Stimulated activated CD8-positive, alpha-beta memory T cell treated with anti-CD3 and anti-CD28 coated beads, Interleukin-12 subunit alpha, Interleukin-12 subunit beta, amount 100 ng/mL, for 1 hour (primary cell): Measurements from ENCODE around the gene CAMSAP1.

Experiments
- DNase-seq: peaks from one replicate; pipeline ENCODE4 v3.0.0-alpha.2; 2020; ENCODE audit warnings: low read depth

The CAMSAP1 gene

GRCh38 chr9:135883410-135884089, 23.8 kb downstream of the CAMSAP1 start:
- no peak for DNase-seq

GRCh38 chr9:135882011-135882410, 25.3 kb downstream of the CAMSAP1 start:
- no peak for DNase-seq

DNA sequence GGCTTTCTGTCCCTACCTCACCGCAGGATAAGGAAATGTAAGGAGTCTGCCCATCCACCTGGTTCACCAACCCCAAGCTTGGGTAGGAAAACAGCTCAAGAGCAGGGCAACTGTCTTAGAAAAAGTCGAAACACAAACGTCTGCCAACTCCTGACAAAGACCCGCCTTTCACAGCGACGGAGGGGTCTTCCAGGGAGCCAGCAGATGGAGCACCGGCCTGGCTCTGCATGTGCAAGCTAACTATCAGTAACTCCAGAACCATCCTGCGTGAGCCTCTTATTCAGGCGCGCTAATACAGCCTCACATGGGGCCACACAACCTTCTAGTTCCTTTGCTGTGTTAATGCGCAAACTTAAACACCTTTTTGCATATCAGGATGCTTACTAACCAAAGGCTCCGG, 26.9 kb downstream of the CAMSAP1 start:
- DNase-seq, result no peak

GRCh38 chr9:135879619-135880018, 27.7 kb downstream of the CAMSAP1 start:
- DNase-seq, result no peak

DNA sequence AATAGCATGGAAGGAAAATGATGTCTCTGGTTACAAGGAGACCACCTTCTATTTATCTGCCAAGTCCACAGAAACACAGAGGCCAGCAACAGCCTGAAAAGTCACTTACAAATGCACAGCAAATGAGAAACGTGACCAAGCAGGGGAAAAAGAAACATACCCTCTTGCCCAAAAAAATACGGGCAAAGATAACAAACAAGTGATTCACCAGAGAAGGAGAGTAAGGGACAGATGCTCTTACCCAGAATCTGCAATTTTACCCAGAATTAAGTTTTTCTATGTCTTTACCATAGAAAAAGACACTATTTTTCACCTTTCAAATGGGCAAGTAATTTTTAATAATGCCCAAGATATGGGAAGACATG, 28.1 kb downstream of the CAMSAP1 start:
- no peak for DNase-seq

GRCh38 chr9:135878528-135879236, 28.7 kb downstream of the CAMSAP1 start:
- DNase-seq, result no peak

GRCh38 chr9:135877791-135878527, 29.4 kb downstream of the CAMSAP1 start:
- DNase-seq, result no peak

DNA sequence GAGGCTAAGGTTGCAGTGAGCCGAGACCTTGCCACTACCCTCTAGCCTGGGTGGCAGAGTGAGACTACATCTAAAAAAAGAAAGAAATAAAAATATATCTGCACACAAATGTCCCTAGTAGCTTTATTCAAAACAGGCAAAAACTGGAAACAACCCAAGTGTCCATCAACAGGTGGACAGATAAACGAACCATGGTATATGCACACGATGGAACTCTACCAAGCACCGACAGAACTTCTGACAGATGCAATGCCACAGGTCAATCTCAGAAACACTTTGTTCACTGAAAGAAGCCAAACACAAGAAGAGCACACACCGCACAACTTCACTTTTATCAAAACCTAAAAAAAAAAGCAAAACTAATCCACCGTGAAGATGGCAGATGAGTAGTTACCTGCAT, 30.4 kb downstream of the CAMSAP1 start:
- DNase-seq, result no peak

DNA sequence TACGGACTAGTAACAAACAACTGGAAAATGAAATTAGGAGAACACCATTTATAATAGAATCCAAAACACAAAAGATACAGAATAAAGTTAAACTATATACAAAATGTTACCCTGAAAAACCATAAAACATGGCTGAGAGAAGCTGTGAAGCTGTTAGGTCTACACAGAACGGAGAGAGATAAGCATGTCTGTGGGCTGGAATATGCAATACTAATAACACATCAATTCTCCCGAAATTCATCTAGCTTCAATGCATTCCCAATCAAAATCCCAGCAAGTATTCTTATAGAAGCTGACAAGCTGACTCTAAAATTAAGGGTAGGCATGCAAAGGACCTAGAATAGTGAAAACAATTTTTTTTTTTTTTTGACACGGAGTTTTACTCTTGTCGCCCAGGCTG, 32.5 kb downstream of the CAMSAP1 start:
- no peak for DNase-seq

GRCh38 chr9:135869909-135870308, 37.4 kb downstream of the CAMSAP1 start:
- DNase-seq, result no peak

DNA sequence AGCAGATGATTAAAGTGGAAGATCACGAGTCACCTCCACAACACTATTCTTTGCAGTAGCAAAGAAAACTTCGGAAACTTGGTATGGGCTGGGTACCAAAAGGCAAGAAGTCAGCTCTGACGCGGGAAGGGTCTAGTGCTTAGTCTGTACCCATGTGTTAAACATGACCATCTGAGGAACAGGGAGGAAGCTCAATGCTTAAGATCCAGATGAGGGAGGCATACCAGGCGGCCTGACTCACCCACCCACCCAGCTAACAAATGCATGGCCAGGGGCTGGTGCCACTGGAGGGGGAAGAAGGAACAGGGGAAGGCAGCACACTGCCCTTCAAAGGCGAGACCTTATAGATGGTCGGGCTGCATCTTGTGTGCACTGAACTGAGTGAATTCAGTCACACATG, 41.8 kb downstream of the CAMSAP1 start:
- DNase-seq, result no peak

- peak; percentile 58 for DNase-seq
Measured at GRCh38 chr9:135864447-135865049, 42.8 kb downstream of the CAMSAP1 start.

DNA sequence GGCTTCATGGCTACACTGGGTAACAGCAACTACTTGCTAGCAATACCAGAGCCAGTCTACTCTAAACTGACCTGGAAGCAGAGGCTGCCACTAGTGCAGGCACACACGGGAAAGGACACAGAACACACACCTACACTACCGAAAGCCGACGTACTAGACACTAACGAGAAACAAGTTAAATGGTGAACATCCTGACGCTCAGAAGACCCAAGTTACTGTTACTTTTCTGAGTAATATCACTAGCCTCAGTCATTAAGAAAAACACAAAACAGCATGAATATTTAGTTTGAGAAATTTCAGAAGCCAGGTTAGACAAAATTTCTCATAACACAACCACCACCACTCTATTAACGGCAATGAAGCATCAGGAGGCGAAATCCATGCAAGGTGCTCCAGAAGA, 44.5 kb downstream of the CAMSAP1 start:
- DNase-seq, result no peak

- no peak for DNase-seq
Measured at GRCh38 chr9:135858491-135859185, 48.7 kb downstream of the CAMSAP1 start.

GRCh38 chr9:135857843-135858242, 49.5 kb downstream of the CAMSAP1 start:
- DNase-seq, result no peak

DNA sequence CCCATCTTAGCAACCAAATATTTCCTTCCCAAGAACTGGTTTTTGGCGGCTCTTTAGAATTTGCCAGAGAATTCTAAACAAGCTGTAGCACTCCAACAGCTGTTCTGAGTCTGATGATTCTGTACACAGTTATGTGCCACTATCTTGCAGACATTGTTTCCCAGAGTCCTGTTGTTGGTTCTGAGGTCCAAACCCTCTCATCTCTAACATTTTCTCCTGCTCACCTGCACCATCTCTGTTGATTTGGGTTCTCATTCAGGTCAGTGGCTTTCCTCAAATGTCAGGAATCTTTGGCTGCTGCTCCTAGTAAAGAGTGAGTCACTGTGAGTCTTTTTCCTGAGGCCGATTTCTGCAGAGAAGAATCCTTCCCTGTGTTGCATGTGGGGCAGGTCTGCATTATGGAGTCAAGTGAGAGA, 50.0 kb downstream of the CAMSAP1 start:
- no peak for DNase-seq

- DNase-seq, result no peak
Measured at GRCh38 chr9:135851748-135852147, 55.6 kb downstream of the CAMSAP1 start.

DNA sequence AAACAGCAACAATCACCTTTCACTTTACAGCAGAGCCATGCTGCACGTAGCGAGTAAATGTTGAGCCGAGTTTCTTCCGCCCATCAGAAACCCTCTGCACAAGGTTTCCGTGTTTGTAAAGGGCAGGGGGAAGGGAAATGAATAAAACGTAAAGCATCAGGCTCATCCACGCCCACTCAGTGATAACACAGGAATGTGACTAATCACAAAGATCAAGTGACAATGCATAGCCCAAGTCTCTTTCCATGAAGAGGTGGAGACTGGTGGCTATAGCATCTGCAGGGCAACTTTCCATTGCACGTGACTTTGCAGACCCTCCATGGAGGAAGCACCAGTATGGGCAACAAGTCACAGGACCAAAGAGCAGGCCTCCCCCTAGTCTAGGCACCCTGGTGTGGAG, 56.6 kb downstream of the CAMSAP1 start:
- DNase-seq, result no peak

- no peak for DNase-seq
Measured at GRCh38 chr9:135849181-135849580, 58.2 kb downstream of the CAMSAP1 start.

- DNase-seq, result no peak
Measured at GRCh38 chr9:135848341-135849047, 58.9 kb downstream of the CAMSAP1 start.

DNA sequence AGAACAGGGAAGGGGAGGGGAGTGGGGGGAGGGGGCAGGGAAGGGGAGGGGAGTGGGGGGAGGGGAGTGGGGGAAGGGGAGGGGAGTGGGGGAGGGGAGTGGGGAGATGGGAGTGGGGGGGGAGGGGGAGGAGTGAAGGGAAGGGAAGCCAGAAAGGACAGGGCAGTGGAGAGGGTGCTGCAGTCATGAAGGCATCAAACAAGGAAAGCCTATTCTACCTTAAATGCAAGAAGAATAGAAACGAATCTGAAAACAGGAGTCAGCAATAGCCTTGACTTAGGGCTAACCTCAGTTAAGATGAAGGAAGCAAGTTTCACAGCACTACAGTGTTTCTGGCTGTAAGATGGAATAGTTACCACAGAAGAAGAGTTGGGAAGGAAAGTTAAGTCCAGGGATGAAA, 59.5 kb downstream of the CAMSAP1 start:
- no peak for DNase-seq

DNA sequence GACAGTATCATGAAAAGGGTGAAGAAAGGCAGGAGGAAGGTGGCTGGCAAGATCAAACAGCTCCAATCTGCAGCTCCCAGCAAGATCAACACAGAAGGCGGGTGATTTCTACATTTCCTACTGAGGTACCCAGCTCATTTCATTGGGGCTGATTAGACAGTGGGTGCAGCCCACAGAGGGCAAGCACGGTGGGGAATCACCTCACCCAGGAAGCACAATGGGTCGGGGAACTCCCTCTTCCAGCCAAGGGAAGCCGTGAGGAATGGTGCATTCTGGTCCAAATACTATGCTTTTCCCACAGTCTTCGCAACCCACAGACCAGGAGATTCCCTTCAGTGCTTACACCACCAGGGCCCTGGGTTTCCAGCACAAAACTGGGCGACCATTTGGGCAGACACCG, 66.8 kb downstream of the CAMSAP1 start:
- DNase-seq, result no peak
